GM18909 (cell line): ENCODE data around the gene CDH13.

Experiments used
- ATAC-seq: cut with Tn5 transposase; IDR thresholded peaks from one replicate; pipeline ENCODE4 v1.9.1; 2021; ENCODE audit warnings: mild to moderate bottlenecking; ENCODE audit not compliant: unreplicated experiment, poor library complexity

CDH13 gene

GRCh38 chr16:83849421-83849820, 1222.7 kb downstream of the CDH13 start:
- ATAC-seq: no peak
